IPS DF 19.7 (cell line): ENCODE data around the gene COASY.

ENCODE experiments used
- DNase-seq: peaks from one replicate; pipeline ENCODE4 v3.0.0-alpha.2; 2013; ENCODE audit warnings: low read depth, low spot score

Gene COASY

DNA sequence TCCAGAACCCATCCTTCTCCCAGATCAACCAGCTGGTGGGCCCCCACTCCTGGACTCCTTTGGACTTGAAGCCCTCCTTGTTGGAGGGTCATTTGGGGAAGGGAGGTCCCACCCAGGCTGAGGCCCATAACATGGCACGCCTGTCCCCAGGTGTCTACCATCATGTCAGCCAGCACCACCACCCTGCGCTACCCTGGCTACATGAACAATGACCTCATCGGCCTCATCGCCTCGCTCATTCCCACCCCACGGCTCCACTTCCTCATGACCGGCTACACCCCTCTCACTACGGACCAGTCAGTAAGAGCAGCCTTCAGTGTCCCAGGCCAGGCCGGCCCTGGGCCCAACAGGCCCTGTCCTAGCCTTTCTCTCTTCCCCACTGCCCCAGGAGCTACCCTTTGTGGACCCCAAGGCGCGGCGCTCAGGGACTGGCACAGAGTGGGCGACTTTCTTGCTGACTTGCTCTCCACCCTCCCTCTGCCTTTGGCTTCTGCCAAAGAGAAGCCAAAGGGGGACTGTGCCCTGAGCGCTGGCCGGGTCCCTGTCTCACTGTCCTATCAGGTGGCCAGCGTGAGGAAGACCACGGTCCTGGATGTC is 51.8 kb downstream of the COASY start:
- DNase-seq: no peak
